HG03565 (cell line): ENCODE data around the gene RAD18.

Experiments
- ATAC-seq: cut with Tn5 transposase; IDR thresholded peaks from one replicate; pipeline ENCODE4 v1.9.1; 2021; ENCODE audit warnings: mild to moderate bottlenecking, moderate library complexity; ENCODE audit not compliant: unreplicated experiment

RAD18 gene

GRCh38 chr3:8963137-8963853 lies at the start of gene RAD18:
Gene RAD18 (minus strand): TSS chr3:8963472. CDS start chr3:8963385, 87 bp downstream.
- ATAC-seq = peak; percentile 88

- no peak for ATAC-seq
Measured at GRCh38 chr3:9012521-9012920, 49.2 kb upstream of the RAD18 start.

DNA sequence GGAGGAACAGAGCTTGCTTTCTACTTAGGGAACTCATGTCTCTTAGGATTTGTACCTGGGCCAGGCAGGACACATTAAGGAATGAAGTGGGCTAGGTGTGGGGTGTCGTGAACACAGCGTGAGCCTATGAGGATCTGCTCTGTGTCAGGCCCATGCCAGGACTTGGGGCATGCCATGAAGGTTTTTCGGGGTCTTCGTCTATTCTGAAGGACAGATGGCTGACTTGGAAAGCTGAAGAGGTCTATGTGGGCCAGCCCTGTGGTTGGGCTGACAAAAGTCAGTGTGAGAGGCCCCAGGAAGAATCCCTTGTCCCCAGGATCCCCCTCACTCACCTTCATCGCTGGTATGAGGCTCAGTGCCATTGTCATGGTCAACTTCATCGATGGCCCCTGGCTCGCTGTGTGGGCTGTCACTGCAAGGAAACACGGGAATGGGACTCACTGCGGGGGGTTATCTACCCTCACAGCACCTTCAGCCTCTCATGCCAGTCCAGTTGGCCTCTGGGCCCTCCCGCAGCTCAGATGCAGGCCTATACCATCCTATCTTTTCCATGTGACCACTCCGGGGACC lies 46.8 kb upstream of the RAD18 start:
- no peak for ATAC-seq

GRCh38 chr3:9008550-9009255 lies 45.4 kb upstream of the RAD18 start:
- no peak for ATAC-seq

- no peak for ATAC-seq
Measured at GRCh38 chr3:9007928-9008327, 44.7 kb upstream of the RAD18 start.

DNA sequence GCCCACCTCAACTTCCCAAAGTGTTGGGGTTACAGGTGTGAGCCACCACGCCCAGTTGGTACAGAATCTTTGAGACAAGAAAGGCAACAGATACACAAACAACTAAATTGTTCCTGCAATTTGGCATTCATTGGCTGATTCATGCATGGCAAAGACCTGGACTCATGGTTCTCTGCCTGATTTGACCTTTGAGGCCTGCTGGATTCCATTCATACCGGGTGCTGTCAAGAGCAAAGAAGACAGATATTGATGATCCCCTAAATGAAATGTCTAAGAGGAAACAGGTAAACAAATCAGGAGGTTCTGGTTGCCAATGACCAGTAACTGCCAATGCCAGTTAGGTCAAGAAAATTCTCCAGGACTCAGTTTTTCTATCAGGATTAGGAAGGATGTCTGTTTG lies 43.9 kb upstream of the RAD18 start:
- no peak for ATAC-seq

DNA sequence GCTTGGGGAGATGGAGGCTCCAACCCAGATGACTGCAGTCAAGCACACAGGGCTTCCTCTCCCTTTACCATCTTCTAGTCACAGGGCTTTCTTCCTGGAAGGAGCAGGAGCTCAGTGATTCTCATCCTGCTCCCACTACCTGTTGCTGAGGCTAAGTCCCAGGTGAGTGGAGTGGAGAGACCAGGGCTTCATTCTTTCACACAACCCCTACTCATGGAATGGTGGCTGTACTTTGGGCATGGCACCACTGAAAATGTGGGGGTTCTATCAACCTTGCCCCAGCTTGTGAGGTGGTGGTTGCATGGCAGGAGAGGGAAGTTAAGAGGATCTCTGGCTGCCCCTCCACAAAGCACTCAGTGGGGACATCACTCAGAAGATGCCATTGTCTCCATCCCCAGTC lies 36.8 kb upstream of the RAD18 start:
- ATAC-seq = no peak

GRCh38 chr3:8997151-8997550 lies 33.9 kb upstream of the RAD18 start:
- ATAC-seq = no peak

DNA sequence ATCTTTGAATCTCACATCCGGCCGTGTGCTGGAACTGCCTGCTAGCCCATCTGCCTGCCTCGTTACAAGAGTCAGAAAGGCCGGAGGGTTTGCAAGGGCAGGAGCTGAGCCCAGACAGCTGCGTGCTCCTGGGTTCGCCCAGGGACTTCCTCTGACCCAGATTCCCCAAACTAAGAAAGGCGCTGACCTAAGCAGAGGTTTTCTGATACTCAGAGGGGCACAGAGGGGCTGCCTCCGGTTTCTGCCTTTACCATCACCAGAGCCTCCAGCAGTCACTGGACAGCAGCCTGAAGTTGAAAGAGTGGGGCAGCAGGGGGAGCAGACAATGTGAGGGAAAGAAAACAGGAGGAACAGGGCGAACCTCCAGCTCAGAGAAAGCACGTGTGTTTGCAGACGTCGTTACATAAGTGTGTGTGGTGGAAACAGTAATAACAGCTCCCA lies 33.4 kb upstream of the RAD18 start:
- ATAC-seq = no peak

GRCh38 chr3:8996216-8996615 lies 32.9 kb upstream of the RAD18 start:
- ATAC-seq = no peak

DNA sequence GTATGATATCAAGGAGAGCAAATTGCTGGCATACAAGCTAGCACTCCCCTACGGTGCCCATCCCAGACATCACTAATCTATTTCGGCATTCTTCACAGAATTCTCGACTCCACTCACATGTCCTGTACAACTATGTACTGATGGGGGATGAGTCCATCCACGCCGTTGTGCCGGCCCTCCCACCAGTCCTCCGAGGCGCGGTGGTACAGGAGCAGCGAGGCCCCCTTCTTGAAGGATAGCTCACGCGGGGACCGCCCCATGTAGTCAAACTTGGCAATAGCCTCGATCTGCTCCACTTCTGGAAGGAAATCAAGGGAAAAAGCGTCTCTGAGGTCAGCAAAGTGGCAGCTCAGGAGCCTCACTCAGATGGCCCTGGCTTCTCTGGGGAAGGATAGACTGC lies 31.0 kb upstream of the RAD18 start:
- no peak for ATAC-seq

GRCh38 chr3:8993331-8993730 lies 30.1 kb upstream of the RAD18 start:
- no peak for ATAC-seq

DNA sequence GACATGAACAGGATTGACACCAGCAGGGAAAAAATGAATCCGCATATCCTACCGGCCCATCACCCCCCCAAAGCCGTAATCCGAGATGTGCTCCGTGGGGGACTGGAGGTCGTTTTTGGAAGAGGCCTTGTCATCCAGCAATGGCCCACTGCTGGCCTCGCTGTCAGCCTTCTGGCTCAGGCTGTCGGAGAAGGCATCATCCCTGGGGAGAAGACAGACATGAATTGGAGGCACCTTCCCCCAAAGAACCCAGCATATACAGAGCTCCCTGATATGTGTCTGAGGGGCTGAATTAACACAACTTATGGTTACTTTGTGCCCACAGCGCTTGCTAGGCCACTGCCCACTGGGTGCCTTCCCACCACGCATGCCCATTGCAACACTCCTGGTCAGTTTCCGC lies 29.6 kb upstream of the RAD18 start:
- no peak for ATAC-seq

DNA sequence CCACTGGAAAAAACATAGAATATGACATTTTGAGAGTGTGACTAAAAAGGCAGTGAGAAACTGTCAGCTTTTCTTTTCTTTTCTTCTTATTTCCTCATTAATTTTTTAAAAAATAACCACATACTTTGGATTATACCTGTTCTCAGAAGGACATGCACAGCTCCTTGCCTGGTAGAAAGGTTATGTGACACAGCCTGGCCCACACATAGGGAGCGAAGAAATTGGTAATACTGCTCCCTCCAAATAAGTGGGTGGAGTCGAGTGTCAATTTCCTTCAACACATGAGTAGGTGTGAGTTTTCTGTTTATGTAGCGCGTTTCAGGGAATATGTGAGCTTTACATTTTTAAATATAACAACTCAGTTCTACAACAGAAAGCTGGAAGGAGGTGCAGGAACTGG lies 28.9 kb upstream of the RAD18 start:
- no peak for ATAC-seq

GRCh38 chr3:8990266-8991215 lies 27.3 kb upstream of the RAD18 start:
- ATAC-seq = no peak

- no peak for ATAC-seq
Measured at GRCh38 chr3:8988791-8989558, 25.7 kb upstream of the RAD18 start.

GRCh38 chr3:8988384-8988655 lies 25.0 kb upstream of the RAD18 start:
- ATAC-seq = no peak

DNA sequence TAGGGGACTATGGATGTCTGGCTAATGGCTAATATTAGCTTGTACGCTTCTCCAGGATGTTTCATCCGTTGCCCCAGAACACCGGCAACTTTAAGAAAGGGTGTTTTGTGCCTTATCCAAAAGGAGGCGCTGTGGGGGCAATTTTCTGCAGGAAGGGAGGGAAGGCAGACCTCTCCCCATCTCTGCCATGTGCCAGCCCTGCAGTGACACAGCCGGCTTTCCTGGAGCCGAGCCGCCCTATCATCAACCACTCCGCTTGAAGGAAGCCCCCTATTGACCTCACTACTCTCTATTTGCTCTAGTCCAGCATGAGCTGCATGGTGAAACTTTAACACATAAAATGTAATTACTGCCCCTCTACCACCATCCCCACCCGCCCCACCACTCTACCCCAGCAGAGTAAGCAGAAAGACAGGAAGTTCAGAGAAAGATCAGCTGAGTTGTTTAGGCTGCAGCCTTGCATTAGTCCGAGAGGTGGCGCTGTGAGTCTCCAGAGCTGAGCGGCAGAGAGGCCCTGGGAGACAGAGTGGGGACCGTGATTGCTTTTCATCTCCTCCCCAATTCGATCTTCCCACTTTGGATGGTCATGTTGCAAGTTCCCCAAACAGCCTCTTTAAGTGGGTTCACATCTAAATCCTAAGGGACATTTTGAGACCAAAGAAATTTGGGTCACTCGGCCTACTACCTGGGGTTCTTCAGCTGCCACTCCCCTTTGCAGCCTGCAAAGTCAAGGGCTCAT lies 24.5 kb upstream of the RAD18 start:
- ATAC-seq = peak; percentile 53

GRCh38 chr3:8987226-8987625 lies 24.0 kb upstream of the RAD18 start:
- ATAC-seq = no peak

GRCh38 chr3:8986741-8987140 lies 23.5 kb upstream of the RAD18 start:
- ATAC-seq = no peak
